B cell (primary cell): ENCODE measurements around the gene STS.

Experiments used
- EZH2 ChIP-seq: IDR thresholded peaks from 2 replicates; pipeline ENCODE4 v1.6.1; 2012; ENCODE audit warnings: borderline replicate concordance, low read depth, mild to moderate bottlenecking, moderate library complexity, low read length; ENCODE audit not compliant: insufficient read depth, poor library complexity, severe bottlenecking
- TF ChIP-seq, protein P1 (sequence below): fragments of 200-600 bp; IDR thresholded peaks from one replicate; pipeline ENCODE4 v1.8.0; 2022; ENCODE audit warnings: antibody characterized with exemption, mild to moderate bottlenecking

DNA sequence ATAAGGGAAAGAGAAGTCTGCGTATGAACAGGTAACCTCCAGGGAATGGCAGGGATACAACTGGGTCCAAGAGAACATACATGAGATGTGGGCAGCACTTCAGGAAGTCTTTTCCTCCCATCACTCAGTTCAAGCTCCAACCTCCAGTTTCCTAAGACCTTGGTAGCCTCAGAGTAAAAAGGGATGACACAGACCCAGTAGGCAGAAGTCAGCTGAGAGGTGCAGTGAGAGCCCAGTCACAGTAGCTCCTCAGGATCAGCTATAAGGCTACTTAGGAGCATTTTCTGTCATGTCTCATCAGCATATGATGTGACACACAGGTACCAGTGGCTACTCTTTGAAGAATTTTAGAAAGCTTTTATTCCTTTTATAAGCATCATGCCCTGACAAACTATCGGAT lies 12.5 kb upstream of the STS start:
- TF ChIP-seq EZH2, result no peak
- TF ChIP-seq, protein P1, sequence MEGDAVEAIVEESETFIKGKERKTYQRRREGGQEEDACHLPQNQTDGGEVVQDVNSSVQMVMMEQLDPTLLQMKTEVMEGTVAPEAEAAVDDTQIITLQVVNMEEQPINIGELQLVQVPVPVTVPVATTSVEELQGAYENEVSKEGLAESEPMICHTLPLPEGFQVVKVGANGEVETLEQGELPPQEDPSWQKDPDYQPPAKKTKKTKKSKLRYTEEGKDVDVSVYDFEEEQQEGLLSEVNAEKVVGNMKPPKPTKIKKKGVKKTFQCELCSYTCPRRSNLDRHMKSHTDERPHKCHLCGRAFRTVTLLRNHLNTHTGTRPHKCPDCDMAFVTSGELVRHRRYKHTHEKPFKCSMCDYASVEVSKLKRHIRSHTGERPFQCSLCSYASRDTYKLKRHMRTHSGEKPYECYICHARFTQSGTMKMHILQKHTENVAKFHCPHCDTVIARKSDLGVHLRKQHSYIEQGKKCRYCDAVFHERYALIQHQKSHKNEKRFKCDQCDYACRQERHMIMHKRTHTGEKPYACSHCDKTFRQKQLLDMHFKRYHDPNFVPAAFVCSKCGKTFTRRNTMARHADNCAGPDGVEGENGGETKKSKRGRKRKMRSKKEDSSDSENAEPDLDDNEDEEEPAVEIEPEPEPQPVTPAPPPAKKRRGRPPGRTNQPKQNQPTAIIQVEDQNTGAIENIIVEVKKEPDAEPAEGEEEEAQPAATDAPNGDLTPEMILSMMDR, result no peak
